Activated naive CD4-positive, alpha-beta T cell treated with anti-CD3 and anti-CD28 coated beads for 36 hours (primary cell): ENCODE results near the gene PSMB5. TPM values are rescaled to one million over a fixed set of nuclear protein-coding genes. Genes with fewer than 3 reads are reported as not detected.

Experiments
- CTCF ChIA-PET: fragments of 350-600 bp; sonication (Branson Sonifier 250); formaldehyde crosslinking; loops from one replicate; lab custom pipeline; 2021; ENCODE audit warnings: antibody characterized with exemption; lab: Charles Lee
- DNase-seq: peaks from one replicate; pipeline ENCODE4 v3.0.0-alpha.2; 2020
- H3K27ac Mint-ChIP-seq: one replicate; pipeline ENCODE4 v1.8.0; 2021; ENCODE audit warnings: mild to moderate bottlenecking, mixed read lengths
- H3K27me3 Mint-ChIP-seq: one replicate; pipeline ENCODE4 v1.8.0; 2021; ENCODE audit warnings: low read depth, mixed read lengths
- H3K36me3 Mint-ChIP-seq: one replicate; pipeline ENCODE4 v1.8.0; 2021; ENCODE audit warnings: low read depth, mixed read lengths
- H3K4me1 Mint-ChIP-seq: one replicate; pipeline ENCODE4 v1.8.0; 2021; ENCODE audit warnings: low read depth, mixed read lengths
- H3K4me3 Mint-ChIP-seq: one replicate; pipeline ENCODE4 v1.8.0; 2021; ENCODE audit warnings: mild to moderate bottlenecking, moderate library complexity, mixed read lengths
- H3K9me3 Mint-ChIP-seq: one replicate; pipeline ENCODE4 v1.8.0; 2021; ENCODE audit warnings: mixed read lengths
- intact Hi-C: fragments of 100-400 bp; cut with micrococcal nuclease; formaldehyde crosslinking; loops from one replicate; pipeline ENCODE4 v1.15.1; 2023
- total RNA-seq, 2 experiments: library from RNA; stranded (reverse); gene quantifications; one replicate each; pipeline ENCODE4 v1.2.3, GENCODE V29; 2021

PSMB5 gene
- total RNA-seq, 2 experiments from 2014 or later, result 120 to 125 TPM

GRCh38 chr14:22981090-22981875 is 53.4 kb downstream of the PSMB5 start:
- no peaks in the 10 kb centered on the region for H3K27me3 Mint-ChIP-seq
- peak; percentile 27 for DNase-seq
- H3K4me3 Mint-ChIP-seq, result peak overlapping the region; percentile 61
- CTCF ChIA-PET, result interaction anchor here (0.5 to 18.5 kb wide), 14 partner anchors 9 to 159 kb away, joined by 3 to 713 read pairs (median 8); partner anchors contain the start of genes CDH24 and HAUS4
- no peak overlapping the region for H3K27ac Mint-ChIP-seq
- no peaks in the 10 kb centered on the region for H3K36me3 Mint-ChIP-seq
- intact Hi-C loops, result no loop called here
- H3K4me1 Mint-ChIP-seq, result no peaks in the 10 kb centered on the region
- no peaks in the 10 kb centered on the region for H3K9me3 Mint-ChIP-seq

- Mint-ChIP-seq H3K4me1 (no peaks in the 10 kb centered on the region), H3K36me3 (no peaks in the 10 kb centered on the region), H3K9me3 (no peaks in the 10 kb centered on the region), H3K4me3 (peak overlapping the region; percentile 43), H3K27ac (no peak overlapping the region), H3K27me3 (no peaks in the 10 kb centered on the region)
- peak; percentile 37 for DNase-seq
- intact Hi-C loops, result no loop called here
- CTCF ChIA-PET, result interaction anchor here (0.6 to 18.5 kb wide), 6 partner anchors 8 to 88 kb away, joined by 3 to 713 read pairs (median 5); partner anchors contain the start of gene CDH24
These were observed 54.0 kb downstream of the PSMB5 start for GRCh38 chr14:22980672-22981089.

GRCh38 chr14:22979748-22980392 is 54.8 kb downstream of the PSMB5 start:
- no peak for DNase-seq
- Mint-ChIP-seq H3K9me3 (no peaks in the 10 kb centered on the region), H3K4me1 (no peaks in the 10 kb centered on the region), H3K27ac (no peak overlapping the region), H3K4me3 (peak overlapping the region; percentile 28), H3K27me3 (no peaks in the 10 kb centered on the region), H3K36me3 (no peaks in the 10 kb centered on the region)
- CTCF ChIA-PET, result interaction anchor here (1.0 to 18.5 kb wide), 2 partner anchors 76 to 89 kb away, joined by 3 to 713 read pairs; partner anchors contain the start of gene CDH24
- intact Hi-C loops, result no loop called here

GRCh38 chr14:22978981-22979671 is 55.6 kb downstream of the PSMB5 start:
- no peaks in the 10 kb centered on the region for H3K36me3 Mint-ChIP-seq
- H3K4me1 Mint-ChIP-seq, result no peaks in the 10 kb centered on the region
- intact Hi-C loops, result no loop called here
- CTCF ChIA-PET, result interaction anchor here (18.5 kb wide), 1 partner anchor 77 kb away, joined by 713 read pairs; the partner anchor contains the start of gene CDH24
- H3K4me3 Mint-ChIP-seq, result no peak overlapping the region
- H3K27me3 Mint-ChIP-seq, result no peaks in the 10 kb centered on the region
- H3K27ac Mint-ChIP-seq, result no peak overlapping the region
- H3K9me3 Mint-ChIP-seq, result no peaks in the 10 kb centered on the region
- no peak for DNase-seq

GRCh38 chr14:22978487-22978837 is 56.2 kb downstream of the PSMB5 start:
- H3K4me3 Mint-ChIP-seq, result no peak overlapping the region
- H3K4me1 Mint-ChIP-seq, result no peaks in the 10 kb centered on the region
- H3K36me3 Mint-ChIP-seq, result no peaks in the 10 kb centered on the region
- CTCF ChIA-PET, result interaction anchor here (8.2 to 11.3 kb wide), 2 partner anchors 6 to 80 kb away, joined by 128 to 206 read pairs; partner anchors contain the start of genes AJUBA and CDH24
- no peaks in the 10 kb centered on the region for H3K27me3 Mint-ChIP-seq
- H3K27ac Mint-ChIP-seq, result no peak overlapping the region
- no peak for DNase-seq
- intact Hi-C loops, result no loop called here
- H3K9me3 Mint-ChIP-seq, result no peaks in the 10 kb centered on the region

- Mint-ChIP-seq H3K4me1 (no peaks in the 10 kb centered on the region), H3K4me3 (no peak overlapping the region), H3K36me3 (no peaks in the 10 kb centered on the region), H3K27me3 (no peaks in the 10 kb centered on the region), H3K27ac (no peak overlapping the region), H3K9me3 (no peaks in the 10 kb centered on the region)
- no peak for DNase-seq
- CTCF ChIA-PET, result interaction anchor here (0.7 to 11.3 kb wide), 8 partner anchors 7 to 117 kb away, joined by 3 to 206 read pairs (median 5); partner anchors contain the start of genes ACIN1, AJUBA, C14orf119 and CDH24
- intact Hi-C loops, result no loop called here
These were observed 56.8 kb downstream of the PSMB5 start for GRCh38 chr14:22977684-22978486.

- Mint-ChIP-seq H3K9me3 (no peaks in the 10 kb centered on the region), H3K4me1 (no peaks in the 10 kb centered on the region), H3K36me3 (no peaks in the 10 kb centered on the region), H3K27me3 (no peaks in the 10 kb centered on the region), H3K27ac (no peak overlapping the region), H3K4me3 (no peak overlapping the region)
- intact Hi-C loops, result no loop called here
- DNase-seq, result no peak
- CTCF ChIA-PET, result interaction anchor here (0.6 to 11.3 kb wide), 9 partner anchors 7 to 118 kb away, joined by 3 to 206 read pairs (median 3); partner anchors contain the start of genes ACIN1, AJUBA, C14orf119 and CDH24
These were observed 57.3 kb downstream of the PSMB5 start for GRCh38 chr14:22977434-22977683.

GRCh38 chr14:22976620-22977433 is 57.9 kb downstream of the PSMB5 start:
- no peaks in the 10 kb centered on the region for H3K9me3 Mint-ChIP-seq
- H3K27ac Mint-ChIP-seq, result no peak overlapping the region
- intact Hi-C loops, result no loop called here
- H3K36me3 Mint-ChIP-seq, result no peaks in the 10 kb centered on the region
- CTCF ChIA-PET, result interaction anchor here (0.6 to 11.3 kb wide), 11 partner anchors 8 to 118 kb away, joined by 3 to 206 read pairs (median 3); partner anchors contain the start of genes ACIN1, AJUBA, C14orf119 and CDH24
- no peaks in the 10 kb centered on the region for H3K27me3 Mint-ChIP-seq
- no peaks in the 10 kb centered on the region for H3K4me1 Mint-ChIP-seq
- H3K4me3 Mint-ChIP-seq, result no peak overlapping the region
- no peak for DNase-seq

Other genes starting within 250 kb of the PSMB5 start
- gene SLC7A7, start 219.5 kb downstream of the PSMB5 start, total RNA-seq, result 1 to 10 TPM in 1 of 2 experiments, under 1 TPM in 1; 0.40 to 1.1 TPM
- gene MRPL52, start 205.0 kb downstream of the PSMB5 start, total RNA-seq, result 100 to 1,000 TPM; 170 TPM
- gene MMP14, start 198.3 kb downstream of the PSMB5 start, total RNA-seq, result 1 to 10 TPM; 1.3 to 2.1 TPM
- 10 to 100 TPM; 71.9 to 75.2 TPM for gene LRP10, start 163.2 kb downstream of the PSMB5 start, total RNA-seq
- under 1 TPM; 0.69 to 0.74 TPM for gene REM2, start 151.7 kb downstream of the PSMB5 start, total RNA-seq
- gene RBM23, start 115.8 kb downstream of the PSMB5 start, total RNA-seq, result 10 to 100 TPM; 53.5 to 61.2 TPM
- 10 to 100 TPM; 81.0 to 92.8 TPM for gene PRMT5, start 105.5 kb downstream of the PSMB5 start, total RNA-seq
- 10 to 100 TPM; 97.1 to 97.3 TPM for gene HAUS4, start 77.8 kb downstream of the PSMB5 start, total RNA-seq
- gene AJUBA, start 52.3 kb downstream of the PSMB5 start, total RNA-seq, result 1 to 10 TPM; 2.1 to 2.8 TPM
- 1 to 10 TPM; 8.3 to 9.3 TPM for gene C14orf93, start 24.8 kb downstream of the PSMB5 start, total RNA-seq
- gene PSMB11, start 7.3 kb upstream of the PSMB5 start, total RNA-seq, result not detected
- gene CDH24, start 22.6 kb upstream of the PSMB5 start, total RNA-seq, result 1 to 10 TPM; 1.3 to 1.4 TPM
- 100 to 1,000 TPM; 152 to 156 TPM for gene ACIN1, start 60.2 kb upstream of the PSMB5 start, total RNA-seq
- gene C14orf119, start 60.6 kb upstream of the PSMB5 start, total RNA-seq, result 10 to 100 TPM; 39.8 to 44.2 TPM
- not detected for gene CIROP, start 70.1 kb upstream of the PSMB5 start, total RNA-seq
- gene CEBPE, start 84.4 kb upstream of the PSMB5 start, total RNA-seq, result under 1 TPM; 0.37 to 0.43 TPM
- gene SLC7A8, start 148.8 kb upstream of the PSMB5 start, total RNA-seq, result 1 to 10 TPM in 1 of 2 experiments, under 1 TPM in 1; 0.79 to 1.1 TPM
- gene RNF212B, start 203.0 kb upstream of the PSMB5 start, total RNA-seq, result not detected